HT1080 (cell line): ENCODE measurements around the gene CD44. TPM values are rescaled to one million over a fixed set of nuclear protein-coding genes. Genes with fewer than 3 reads are reported as not detected.

Experiments used
- total RNA-seq: library from RNA; depleted of rRNA; stranded (reverse); fragments of >200 nt; shearing (Covaris generic); gene quantifications from 2 replicates; pipeline ENCODE4 v1.2.3, GENCODE V29; 2014; rRNA removed

The CD44 gene
- total RNA-seq, 1 experiment from 2014 or later: 492 TPM

Other genes with a start within 250 kb of the CD44 start
- gene APIP, start 222.8 kb upstream of the CD44 start, total RNA-seq: 35.4 and 36.3 TPM in 2 replicates
- gene PDHX, start 222.6 kb upstream of the CD44 start, total RNA-seq: 27.2 and 37.9 TPM in 2 replicates